Smooth muscle cell (in vitro differentiated cells): ENCODE results near the gene HTR6. TPM values are rescaled to one million over a fixed set of nuclear protein-coding genes. Genes with fewer than 3 reads are reported as not detected.
A peak's percentile ranks its signal among the peaks of the same experiment; 100 is the strongest.

Experiments
- DNase-seq: peaks from one replicate; lab custom pipeline; 2025; ENCODE audit not compliant: unreplicated experiment; lab: John Stamatoyannopoulos, UW
- H2AFZ ChIP-seq: fragments of 200-600 bp; sonication (generic); 2 replicates; pipeline ENCODE4 v1.6.0; 2016; ENCODE audit warnings: antibody characterized with exemption, low read depth, mild to moderate bottlenecking
- H3F3A ChIP-seq: fragments of 200-600 bp; sonication (generic); 2 replicates; pipeline ENCODE4 v1.6.0; 2017; ENCODE audit warnings: antibody characterized with exemption, low read depth
- H3K27ac ChIP-seq: fragments of 200-600 bp; sonication (generic); 2 replicates; pipeline ENCODE4 v1.5.1; 2016; ENCODE audit warnings: low read depth, mild to moderate bottlenecking
- H3K27me3 ChIP-seq: fragments of 200-600 bp; sonication (generic); 2 replicates; pipeline ENCODE4 v1.6.1; 2016; ENCODE audit warnings: low read depth, mild to moderate bottlenecking
- H3K36me3 ChIP-seq: fragments of 200-600 bp; sonication (generic); 2 replicates; pipeline ENCODE4 v1.5.1; 2016; ENCODE audit warnings: low read depth
- H3K4me1 ChIP-seq: fragments of 200-600 bp; sonication (generic); 2 replicates; pipeline ENCODE4 v1.5.1; 2016; ENCODE audit warnings: low read depth
- H3K4me2 ChIP-seq: fragments of 200-600 bp; sonication (generic); 2 replicates; pipeline ENCODE4 v1.6.0; 2016; ENCODE audit warnings: mild to moderate bottlenecking
- H3K4me3 ChIP-seq: fragments of 200-600 bp; sonication (generic); 2 replicates; pipeline ENCODE4 v1.5.1; 2016; ENCODE audit warnings: mild to moderate bottlenecking
- H3K79me2 ChIP-seq: fragments of 200-600 bp; sonication (generic); 2 replicates; pipeline ENCODE4 v1.6.0; 2016; ENCODE audit warnings: low read depth, mild to moderate bottlenecking
- H3K9ac ChIP-seq: fragments of 200-600 bp; sonication (generic); 2 replicates; pipeline ENCODE4 v1.6.0; 2016; ENCODE audit warnings: low read depth
- H3K9me3 ChIP-seq: fragments of 200-600 bp; sonication (generic); replicated peaks from 2 replicates; pipeline ENCODE4 v1.5.1; 2016; ENCODE audit warnings: low read depth
- H4K20me1 ChIP-seq: fragments of 200-600 bp; sonication (generic); 2 replicates; pipeline ENCODE4 v1.6.0; 2016; ENCODE audit warnings: low read depth
- WGBS: methylation state at CpG from one replicate; pipeline ENCODE4 v1.1.7; 2016; ENCODE audit warnings: low lambda C conversion rate; 5-methylcytosine and 5-hydroxymethylcytosine counted together
- polyA plus RNA-seq: library from polyadenylated mRNA; unstranded; fragments of >200 nt; fragmentation: Nextera tagmentation; extraction: Ambion mirVana; gene quantifications from 2 replicates; pipeline ENCODE4 v1.2.1, GENCODE V29; 2016
- total RNA-seq: library from RNA; depleted of rRNA; stranded (reverse); fragments of >200 nt; gene quantifications from 2 replicates; pipeline ENCODE4 v1.2.3, GENCODE V29; 2014
- TF ChIP-seq, protein P1 (sequence below): fragments of 200-600 bp; sonication (generic); IDR thresholded peaks from 2 replicates; pipeline ENCODE4 v1.5.1; 2017; ENCODE audit warnings: borderline replicate concordance, mild to moderate bottlenecking, antibody characterized with exemption; ENCODE audit not compliant: insufficient read depth, poor library complexity, severe bottlenecking

The HTR6 gene
- total and polyA plus RNA-seq, 2 experiments from 2014 or later, result not detected

DNA sequence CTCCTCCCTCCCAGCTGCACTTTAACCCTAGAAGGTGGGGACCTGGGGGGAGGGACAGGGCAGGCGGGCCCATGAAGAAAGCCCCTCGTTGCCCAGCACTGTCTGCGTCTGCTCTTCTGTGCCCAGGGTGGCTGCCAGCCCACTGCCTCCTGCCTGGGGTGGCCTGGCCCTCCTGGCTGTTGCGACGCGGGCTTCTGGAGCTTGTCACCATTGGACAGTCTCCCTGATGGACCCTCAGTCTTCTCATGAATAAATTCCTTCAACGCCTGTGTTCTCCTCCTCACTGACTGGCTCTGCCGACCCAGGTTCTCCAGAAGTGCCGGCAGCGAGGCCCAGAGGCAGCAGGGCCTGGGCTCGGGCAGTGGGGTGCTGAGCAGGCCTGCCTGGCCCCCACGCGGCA is 6.5 kb upstream of the HTR6 start:
- Histone ChIP-seq H3K27ac (no peak overlapping the region), H3K36me3 (no peaks in the 10 kb centered on the region), H4K20me1 (peaks cover 10% of the 10 kb centered on the region), H3K9me3 (no peaks in the 10 kb centered on the region), H3K79me2 (no peaks in the 10 kb centered on the region), H3K4me1 (no peaks in the 10 kb centered on the region), H3K27me3 (peaks cover 18% of the 10 kb centered on the region), H3F3A (no peaks in the 10 kb centered on the region), H3K4me2 (no peak overlapping the region), H2AFZ (no peak overlapping the region), H3K9ac (no peak overlapping the region), H3K4me3 (no peak overlapping the region)
- WGBS, result 95% methylated on average over 13 of the region's 13 CpGs
- TF ChIP-seq, protein P1, sequence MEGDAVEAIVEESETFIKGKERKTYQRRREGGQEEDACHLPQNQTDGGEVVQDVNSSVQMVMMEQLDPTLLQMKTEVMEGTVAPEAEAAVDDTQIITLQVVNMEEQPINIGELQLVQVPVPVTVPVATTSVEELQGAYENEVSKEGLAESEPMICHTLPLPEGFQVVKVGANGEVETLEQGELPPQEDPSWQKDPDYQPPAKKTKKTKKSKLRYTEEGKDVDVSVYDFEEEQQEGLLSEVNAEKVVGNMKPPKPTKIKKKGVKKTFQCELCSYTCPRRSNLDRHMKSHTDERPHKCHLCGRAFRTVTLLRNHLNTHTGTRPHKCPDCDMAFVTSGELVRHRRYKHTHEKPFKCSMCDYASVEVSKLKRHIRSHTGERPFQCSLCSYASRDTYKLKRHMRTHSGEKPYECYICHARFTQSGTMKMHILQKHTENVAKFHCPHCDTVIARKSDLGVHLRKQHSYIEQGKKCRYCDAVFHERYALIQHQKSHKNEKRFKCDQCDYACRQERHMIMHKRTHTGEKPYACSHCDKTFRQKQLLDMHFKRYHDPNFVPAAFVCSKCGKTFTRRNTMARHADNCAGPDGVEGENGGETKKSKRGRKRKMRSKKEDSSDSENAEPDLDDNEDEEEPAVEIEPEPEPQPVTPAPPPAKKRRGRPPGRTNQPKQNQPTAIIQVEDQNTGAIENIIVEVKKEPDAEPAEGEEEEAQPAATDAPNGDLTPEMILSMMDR, result no peak
- DNase-seq, result no peak

DNA sequence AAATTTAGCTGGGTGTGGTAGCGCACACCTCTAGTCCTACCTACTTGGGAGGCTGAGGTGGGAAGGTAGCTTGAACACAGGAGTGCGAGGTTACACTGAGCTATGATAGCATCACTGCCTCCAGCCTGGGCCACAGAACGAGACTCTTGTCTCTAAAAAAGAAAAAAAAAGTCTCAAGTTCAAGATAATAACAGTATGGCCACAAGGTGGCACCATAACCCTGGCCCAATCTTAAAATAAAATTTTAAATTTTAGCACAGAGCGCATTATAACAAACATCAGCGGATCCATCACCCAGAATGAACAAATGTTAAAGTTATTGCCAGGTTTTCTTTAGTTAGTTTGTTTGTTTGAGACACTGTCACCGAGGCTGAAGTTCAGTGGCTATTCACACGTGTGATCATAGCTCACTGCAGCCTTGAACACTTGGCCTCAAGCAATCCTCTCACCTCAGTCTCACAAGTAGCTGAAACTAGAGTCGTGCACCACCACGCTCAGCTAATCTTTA is 2.9 kb upstream of the HTR6 start:
- Histone ChIP-seq H3K27me3 (peaks cover 54% of the 10 kb centered on the region), H3K79me2 (no peaks in the 10 kb centered on the region), H3K9me3 (no peaks in the 10 kb centered on the region), H3K36me3 (no peaks in the 10 kb centered on the region), H3K9ac (no peak overlapping the region), H3K27ac (no peak overlapping the region), H2AFZ (no peak overlapping the region), H3K4me2 (no peak overlapping the region), H3K4me1 (no peaks in the 10 kb centered on the region), H3F3A (no peaks in the 10 kb centered on the region), H3K4me3 (no peak overlapping the region), H4K20me1 (no peaks in the 10 kb centered on the region)
- WGBS, result 18% methylated on average over 9 of the region's 9 CpGs
- TF ChIP-seq, protein P1, result peak; percentile 76
- no peak for DNase-seq

- Histone ChIP-seq H3K4me3 (no peak overlapping the region), H3K4me2 (no peak overlapping the region), H3K27me3 (peaks cover 59% of the 10 kb centered on the region), H3K9me3 (no peaks in the 10 kb centered on the region), H3K27ac (no peak overlapping the region), H3K9ac (no peak overlapping the region), H3F3A (no peaks in the 10 kb centered on the region), H3K4me1 (no peaks in the 10 kb centered on the region), H3K36me3 (no peaks in the 10 kb centered on the region), H4K20me1 (no peaks in the 10 kb centered on the region), H3K79me2 (no peaks in the 10 kb centered on the region), H2AFZ (no peak overlapping the region)
- TF ChIP-seq, protein P1, result no peak
- DNase-seq, result no peak
- 75% methylated on average over 3 of the region's 3 CpGs for WGBS
Measured at GRCh38 chr1:19662313-19662712, 2.4 kb upstream of the HTR6 start.

- WGBS, result no CpG with 5 or more reads among the region's 23 CpGs
- Histone ChIP-seq H2AFZ (no peak overlapping the region), H3K27me3 (peaks cover 84% of the 10 kb centered on the region), H4K20me1 (no peaks in the 10 kb centered on the region), H3K9me3 (no peaks in the 10 kb centered on the region), H3F3A (no peaks in the 10 kb centered on the region), H3K79me2 (no peaks in the 10 kb centered on the region), H3K4me3 (peak overlapping the region; percentile 24), H3K9ac (no peak overlapping the region), H3K4me1 (no peaks in the 10 kb centered on the region), H3K36me3 (no peaks in the 10 kb centered on the region), H3K4me2 (peak overlapping the region; percentile 63), H3K27ac (no peak overlapping the region)
- DNase-seq, result no peak
- TF ChIP-seq, protein P1, result no peak
Measured at GRCh38 chr1:19665186-19665495, 466 bp downstream of the HTR6 start.
